DND-41 (cell line): ENCODE data around the gene PLA2G2F.

Source experiments
- ATAC-seq: fragments of 200-7000 bp; cut with Tn5 transposase; 3 replicates; pipeline ENCODE4 v1.9.1; 2021; ENCODE audit warnings: low read depth; ENCODE audit not compliant: insufficient read depth
- DNase-seq: peaks from one replicate; pipeline ENCODE4 v3.0.0-alpha.2; 2020
- H2AFZ ChIP-seq: 2 replicates; pipeline ENCODE4 v1.6.0; 2012; ENCODE audit warnings: low read depth, low read length
- H3K27ac ChIP-seq: 2 replicates; pipeline ENCODE4 v1.5.1; 2012; ENCODE audit warnings: low read length, inconsistent platforms
- H3K27me3 ChIP-seq: fragments of 200-600 bp; sonication (generic); 2 replicates; pipeline ENCODE4 v1.6.0; 2012; ENCODE audit warnings: low read length, mild to moderate bottlenecking, inconsistent platforms; ENCODE audit not compliant: insufficient read depth, poor library complexity
- H3K36me3 ChIP-seq: 2 replicates; pipeline ENCODE4 v1.5.1; 2012; ENCODE audit warnings: low read length, inconsistent platforms; ENCODE audit not compliant: insufficient read depth
- H3K4me1 ChIP-seq: 2 replicates; pipeline ENCODE4 v1.5.1; 2012; ENCODE audit warnings: mild to moderate bottlenecking, low read length; ENCODE audit not compliant: insufficient read depth
- H3K4me2 ChIP-seq: 2 replicates; pipeline ENCODE4 v1.6.0; 2012; ENCODE audit warnings: mild to moderate bottlenecking, moderate library complexity, low read length, inconsistent platforms; ENCODE audit not compliant: insufficient read depth
- H3K4me3 ChIP-seq, 2 experiments: fragments of 200-600 bp in 1 of 2; shearing (Covaris generic) in 1 of 2; 2 replicates each; pipeline ENCODE4 v1.5.1; 2012 to 2016; ENCODE audit warnings: inconsistent platforms in 2 of 2, low read length in 2 of 2, mild to moderate bottlenecking in 2 of 2, low read depth in 1 of 2, moderate library complexity in 1 of 2
- H3K79me2 ChIP-seq: 2 replicates; pipeline ENCODE4 v1.6.0; 2012; ENCODE audit warnings: low read length, inconsistent platforms; ENCODE audit not compliant: insufficient read depth
- H3K9ac ChIP-seq: 2 replicates; pipeline ENCODE4 v1.6.0; 2012; ENCODE audit warnings: low read depth, mild to moderate bottlenecking, inconsistent platforms, low read length, moderate library complexity
- H3K9me3 ChIP-seq: 2 replicates; pipeline ENCODE4 v1.5.1; 2012; ENCODE audit warnings: low read length, moderate library complexity, mild to moderate bottlenecking, inconsistent platforms; ENCODE audit not compliant: insufficient read depth, severe bottlenecking
- H4K20me1 ChIP-seq: 2 replicates; pipeline ENCODE4 v1.6.0; 2012; ENCODE audit warnings: low read length; ENCODE audit not compliant: insufficient read depth
- EZH2 ChIP-seq: IDR thresholded peaks from 3 replicates; pipeline ENCODE4 v1.6.1; 2012; ENCODE audit warnings: borderline replicate concordance, low read depth, mild to moderate bottlenecking, moderate library complexity, low read length, inconsistent platforms; ENCODE audit not compliant: severe bottlenecking
- TF ChIP-seq, protein P1 (sequence below): IDR thresholded peaks from 2 replicates; pipeline ENCODE4 v1.5.1; 2012; ENCODE audit warnings: borderline replicate concordance, low read length, moderate library complexity, mild to moderate bottlenecking; ENCODE audit not compliant: poor library complexity, severe bottlenecking; ENCODE audit errors: extremely low read depth

Gene PLA2G2F

DNA sequence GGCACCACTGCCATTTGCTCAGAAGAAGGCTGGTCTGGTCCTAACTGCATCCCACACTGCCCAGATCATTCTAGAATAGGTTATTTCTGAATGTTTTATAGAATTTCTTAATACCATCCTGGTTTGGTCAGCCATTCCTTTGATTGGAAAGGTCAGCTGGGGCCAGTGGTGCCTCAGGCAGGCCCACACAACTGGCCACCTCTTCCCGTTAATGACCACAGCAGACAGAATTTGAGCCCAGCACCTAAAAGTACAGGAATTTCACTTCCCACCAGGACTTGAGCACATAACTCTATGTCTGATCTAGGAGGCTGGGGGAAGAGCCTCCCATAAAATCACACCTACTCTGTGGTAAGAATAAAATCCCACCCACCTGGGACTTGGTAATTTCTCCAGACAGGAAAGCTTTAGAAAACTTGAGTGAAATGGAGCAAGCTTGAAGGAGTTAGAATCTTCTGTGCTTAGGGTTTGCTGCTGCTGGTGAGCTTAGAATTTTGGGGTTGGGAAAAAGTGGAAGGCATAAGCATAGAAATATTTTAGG lies 53.8 kb downstream of the PLA2G2F start:
- H4K20me1 ChIP-seq: no peaks in the 10 kb centered on the region
- peaks cover 13% of the 10 kb centered on the region for H3K4me1 ChIP-seq
- TF ChIP-seq EZH2: no peak
- TF ChIP-seq, protein P1, sequence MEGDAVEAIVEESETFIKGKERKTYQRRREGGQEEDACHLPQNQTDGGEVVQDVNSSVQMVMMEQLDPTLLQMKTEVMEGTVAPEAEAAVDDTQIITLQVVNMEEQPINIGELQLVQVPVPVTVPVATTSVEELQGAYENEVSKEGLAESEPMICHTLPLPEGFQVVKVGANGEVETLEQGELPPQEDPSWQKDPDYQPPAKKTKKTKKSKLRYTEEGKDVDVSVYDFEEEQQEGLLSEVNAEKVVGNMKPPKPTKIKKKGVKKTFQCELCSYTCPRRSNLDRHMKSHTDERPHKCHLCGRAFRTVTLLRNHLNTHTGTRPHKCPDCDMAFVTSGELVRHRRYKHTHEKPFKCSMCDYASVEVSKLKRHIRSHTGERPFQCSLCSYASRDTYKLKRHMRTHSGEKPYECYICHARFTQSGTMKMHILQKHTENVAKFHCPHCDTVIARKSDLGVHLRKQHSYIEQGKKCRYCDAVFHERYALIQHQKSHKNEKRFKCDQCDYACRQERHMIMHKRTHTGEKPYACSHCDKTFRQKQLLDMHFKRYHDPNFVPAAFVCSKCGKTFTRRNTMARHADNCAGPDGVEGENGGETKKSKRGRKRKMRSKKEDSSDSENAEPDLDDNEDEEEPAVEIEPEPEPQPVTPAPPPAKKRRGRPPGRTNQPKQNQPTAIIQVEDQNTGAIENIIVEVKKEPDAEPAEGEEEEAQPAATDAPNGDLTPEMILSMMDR: no peak
- ATAC-seq (no peak), DNase-seq (no peak)
- H3K9me3 ChIP-seq: no peaks in the 10 kb centered on the region
- H3K27me3 ChIP-seq: peaks cover 2% of the 10 kb centered on the region
- no peak overlapping the region for H3K4me2 ChIP-seq
- H2AFZ ChIP-seq: no peak overlapping the region
- no peak overlapping the region for H3K9ac ChIP-seq
- H3K27ac ChIP-seq: no peak overlapping the region
- no peaks in the 10 kb centered on the region for H3K36me3 ChIP-seq
- H3K4me3 ChIP-seq: no peak overlapping the region
- H3K79me2 ChIP-seq: no peaks in the 10 kb centered on the region

DNA sequence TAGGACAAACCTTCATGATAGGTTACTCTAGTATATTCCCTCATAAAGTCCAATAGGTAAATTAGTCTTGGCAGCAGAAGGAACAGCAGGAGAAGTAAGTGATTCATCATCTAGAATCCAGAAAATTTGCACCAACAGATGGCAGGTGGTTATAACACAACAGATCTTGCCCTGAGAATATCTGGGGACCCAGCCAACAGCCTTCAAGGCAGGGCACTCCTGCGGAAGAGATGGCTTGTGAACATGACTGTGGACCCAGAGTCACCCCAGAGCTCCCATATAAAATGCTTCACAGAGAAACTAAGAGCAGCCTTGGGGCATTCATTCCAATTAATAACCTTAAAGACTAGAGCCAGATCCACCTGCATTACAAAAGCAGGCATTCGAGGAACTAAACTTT lies 55.1 kb downstream of the PLA2G2F start:
- Histone ChIP-seq H3K9me3 (no peaks in the 10 kb centered on the region), H3K79me2 (no peaks in the 10 kb centered on the region), H2AFZ (no peak overlapping the region), H3K4me3 (no peak overlapping the region), H3K27ac (no peak overlapping the region), H3K36me3 (no peaks in the 10 kb centered on the region), H3K27me3 (peaks cover 2% of the 10 kb centered on the region), H3K4me2 (no peak overlapping the region), H3K4me1 (peaks cover under 1% of the 10 kb centered on the region; the same call in 1 of the 2 replicates), H4K20me1 (no peaks in the 10 kb centered on the region), H3K9ac (no peak overlapping the region)
- no peak for DNase-seq
- ATAC-seq: no peak
- TF ChIP-seq, protein P1: no peak
- no peak for TF ChIP-seq EZH2

DNA sequence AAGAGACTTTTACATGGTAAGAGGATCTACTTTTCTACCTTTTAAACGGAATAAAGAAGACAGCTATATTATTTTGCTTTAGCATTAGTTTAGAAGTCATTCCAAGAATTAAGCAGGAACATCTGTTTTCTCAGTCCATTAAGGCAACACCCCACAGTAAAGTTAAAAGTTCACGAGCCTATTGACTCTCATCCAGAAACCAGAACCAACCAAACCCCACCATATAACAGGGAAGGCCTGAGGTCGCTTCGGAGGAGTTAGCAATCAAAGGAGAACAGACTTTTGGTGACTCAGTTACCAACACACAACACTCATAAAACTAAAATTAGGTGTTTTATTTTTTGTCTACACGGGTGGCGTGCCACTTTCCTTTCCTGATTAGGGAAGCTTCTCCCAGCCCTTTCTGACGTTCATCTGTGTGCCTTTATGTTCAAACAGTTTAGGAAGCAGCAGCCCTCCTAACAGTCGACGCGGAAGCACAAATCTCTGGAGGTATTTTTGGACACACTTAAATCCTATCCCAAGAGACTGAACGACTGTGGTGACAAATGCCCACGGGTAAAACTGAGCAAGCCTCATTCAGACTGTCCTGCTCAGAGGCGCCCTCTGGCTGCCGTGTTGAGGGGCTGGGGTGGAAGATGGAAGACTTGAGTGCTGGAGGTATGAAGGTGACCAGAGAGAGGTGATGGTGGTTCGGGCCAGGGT lies 55.8 kb downstream of the PLA2G2F start:
- no peaks in the 10 kb centered on the region for H3K4me1 ChIP-seq
- DNase-seq (peak; percentile 64), ATAC-seq (peak; percentile 68)
- no peak overlapping the region for H3K9ac ChIP-seq
- TF ChIP-seq EZH2: no peak
- TF ChIP-seq, protein P1: peak; percentile 83
- no peak overlapping the region for H3K4me3 ChIP-seq
- no peak overlapping the region for H2AFZ ChIP-seq
- no peaks in the 10 kb centered on the region for H4K20me1 ChIP-seq
- no peak overlapping the region for H3K27ac ChIP-seq
- peaks cover 2% of the 10 kb centered on the region for H3K27me3 ChIP-seq
- no peak overlapping the region for H3K4me2 ChIP-seq
- no peaks in the 10 kb centered on the region for H3K79me2 ChIP-seq
- H3K9me3 ChIP-seq: no peaks in the 10 kb centered on the region
- no peaks in the 10 kb centered on the region for H3K36me3 ChIP-seq

DNA sequence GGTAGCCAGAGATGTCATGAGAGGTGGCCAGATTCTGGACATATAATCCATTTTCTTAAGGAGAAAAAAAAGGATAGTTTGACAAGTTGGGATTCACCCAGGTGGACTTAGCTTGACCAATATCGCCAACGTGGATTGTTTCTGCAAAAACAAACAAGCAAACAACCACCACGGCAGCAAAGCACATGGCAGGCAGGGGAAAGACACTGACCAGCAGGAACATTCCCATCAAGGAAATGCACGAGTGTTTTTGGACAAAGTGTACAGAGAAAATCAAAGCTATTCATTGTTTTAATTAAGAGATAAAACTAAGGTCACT lies 56.3 kb downstream of the PLA2G2F start:
- H3K79me2 ChIP-seq: no peaks in the 10 kb centered on the region
- no peak for TF ChIP-seq EZH2
- TF ChIP-seq, protein P1: no peak
- no peak overlapping the region for H3K4me3 ChIP-seq
- peaks cover 2% of the 10 kb centered on the region for H3K27me3 ChIP-seq
- H3K4me2 ChIP-seq: no peak overlapping the region
- H3K9me3 ChIP-seq: no peaks in the 10 kb centered on the region
- no peak overlapping the region for H3K27ac ChIP-seq
- H3K36me3 ChIP-seq: no peaks in the 10 kb centered on the region
- no peak overlapping the region for H2AFZ ChIP-seq
- H3K9ac ChIP-seq: no peak overlapping the region
- no peaks in the 10 kb centered on the region for H3K4me1 ChIP-seq
- ATAC-seq (no peak), DNase-seq (no peak)
- no peaks in the 10 kb centered on the region for H4K20me1 ChIP-seq
